ENCODE data around the gene ITCH. TPM values are rescaled to one million over a fixed set of nuclear protein-coding genes. Genes with fewer than 3 reads are reported as not detected.

Gene ITCH
- total and polyA plus RNA-seq, 9 donors: 14.0 to 65.8 (median 50.8) TPM

DNA sequence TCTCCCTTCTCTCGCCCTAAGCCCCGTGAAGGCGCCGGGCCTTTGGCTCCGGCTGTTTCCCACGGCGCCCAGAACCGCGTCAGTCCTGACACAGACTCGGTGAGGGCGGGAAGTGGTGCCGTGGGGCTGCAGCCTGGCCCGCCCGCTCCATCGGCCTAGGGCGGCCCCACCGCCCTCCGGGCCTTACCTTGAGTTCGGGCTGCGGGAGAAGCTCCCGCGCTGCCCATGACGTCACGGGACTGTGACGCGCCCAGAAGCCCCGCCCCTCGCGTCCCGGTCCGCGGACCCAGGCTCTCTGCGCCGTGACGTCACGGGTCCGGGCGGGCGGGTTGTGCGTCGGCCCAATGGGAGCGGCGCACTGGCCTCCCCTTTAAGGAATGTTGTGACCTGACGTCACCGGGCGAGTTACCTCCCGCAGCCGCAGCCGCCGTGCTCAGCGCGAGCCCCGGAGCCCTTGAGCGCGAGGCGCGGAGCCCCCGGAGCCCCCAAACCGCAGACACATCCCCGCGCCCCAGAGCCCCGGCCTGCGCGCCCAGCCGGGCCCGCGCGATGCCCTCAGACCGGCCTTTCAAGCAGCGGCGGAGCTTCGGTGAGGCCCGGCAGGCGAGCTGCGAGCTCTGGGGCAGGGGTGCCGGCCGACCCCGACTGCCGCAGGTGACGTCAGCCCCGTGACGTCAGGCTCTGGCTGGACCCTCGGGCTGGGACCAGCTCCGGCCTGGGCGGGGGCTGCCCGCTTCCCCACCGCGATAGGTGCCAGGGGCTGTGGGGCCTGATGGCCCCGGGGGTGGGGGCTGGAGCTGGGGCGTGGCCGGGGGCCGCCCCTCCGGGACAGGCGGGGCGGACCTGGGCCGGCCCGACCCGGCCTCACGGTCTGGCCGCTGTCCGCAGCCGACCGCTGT lies 195.5 kb downstream of the ITCH start, which contains the start of gene MAP1LC3A:
TSS of gene MAP1LC3A (plus strand) at position 399 of the 899 bp plus-strand sequence. CDS start at position 550, 151 bp downstream.
- DNase-seq: peak; percentile 97 to 98 (median 98)
- Histone ChIP-seq H3K27me3 (no peaks in the 10 kb centered on the region), H3K9me3 (no peaks in the 10 kb centered on the region), H3K4me1 (ENCODE audit: insufficient read depth) (no peaks in the 10 kb centered on the region), H3K27ac (peak within 1 kb of the TSS; percentile 91 to 98), H3K36me3 (no peaks in the 10 kb centered on the region), H3K4me3 (peak within 1 kb of the TSS; percentile 98)
- TF ChIP-seq, protein P1, sequence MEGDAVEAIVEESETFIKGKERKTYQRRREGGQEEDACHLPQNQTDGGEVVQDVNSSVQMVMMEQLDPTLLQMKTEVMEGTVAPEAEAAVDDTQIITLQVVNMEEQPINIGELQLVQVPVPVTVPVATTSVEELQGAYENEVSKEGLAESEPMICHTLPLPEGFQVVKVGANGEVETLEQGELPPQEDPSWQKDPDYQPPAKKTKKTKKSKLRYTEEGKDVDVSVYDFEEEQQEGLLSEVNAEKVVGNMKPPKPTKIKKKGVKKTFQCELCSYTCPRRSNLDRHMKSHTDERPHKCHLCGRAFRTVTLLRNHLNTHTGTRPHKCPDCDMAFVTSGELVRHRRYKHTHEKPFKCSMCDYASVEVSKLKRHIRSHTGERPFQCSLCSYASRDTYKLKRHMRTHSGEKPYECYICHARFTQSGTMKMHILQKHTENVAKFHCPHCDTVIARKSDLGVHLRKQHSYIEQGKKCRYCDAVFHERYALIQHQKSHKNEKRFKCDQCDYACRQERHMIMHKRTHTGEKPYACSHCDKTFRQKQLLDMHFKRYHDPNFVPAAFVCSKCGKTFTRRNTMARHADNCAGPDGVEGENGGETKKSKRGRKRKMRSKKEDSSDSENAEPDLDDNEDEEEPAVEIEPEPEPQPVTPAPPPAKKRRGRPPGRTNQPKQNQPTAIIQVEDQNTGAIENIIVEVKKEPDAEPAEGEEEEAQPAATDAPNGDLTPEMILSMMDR (IDR thresholded peaks at IDR 0.05): peak in 1 of 3 donors; percentile 50
- TF ChIP-seq POLR2A (IDR thresholded peaks at IDR 0.05) (peak; percentile 78), EP300 (IDR thresholded peaks at IDR 0.05) (peak; percentile 56)
- WGBS, 3 donors: 0 to 1% (median 1%) methylated on average over 69 to 102 of the region's 103 CpGs
- intact Hi-C loops (cut with DNase I): loop anchor here in 1 of 4 donors (2.0 kb wide), 1 partner anchor 146 kb away; the partner anchor contains the start of gene TP53INP2

DNA sequence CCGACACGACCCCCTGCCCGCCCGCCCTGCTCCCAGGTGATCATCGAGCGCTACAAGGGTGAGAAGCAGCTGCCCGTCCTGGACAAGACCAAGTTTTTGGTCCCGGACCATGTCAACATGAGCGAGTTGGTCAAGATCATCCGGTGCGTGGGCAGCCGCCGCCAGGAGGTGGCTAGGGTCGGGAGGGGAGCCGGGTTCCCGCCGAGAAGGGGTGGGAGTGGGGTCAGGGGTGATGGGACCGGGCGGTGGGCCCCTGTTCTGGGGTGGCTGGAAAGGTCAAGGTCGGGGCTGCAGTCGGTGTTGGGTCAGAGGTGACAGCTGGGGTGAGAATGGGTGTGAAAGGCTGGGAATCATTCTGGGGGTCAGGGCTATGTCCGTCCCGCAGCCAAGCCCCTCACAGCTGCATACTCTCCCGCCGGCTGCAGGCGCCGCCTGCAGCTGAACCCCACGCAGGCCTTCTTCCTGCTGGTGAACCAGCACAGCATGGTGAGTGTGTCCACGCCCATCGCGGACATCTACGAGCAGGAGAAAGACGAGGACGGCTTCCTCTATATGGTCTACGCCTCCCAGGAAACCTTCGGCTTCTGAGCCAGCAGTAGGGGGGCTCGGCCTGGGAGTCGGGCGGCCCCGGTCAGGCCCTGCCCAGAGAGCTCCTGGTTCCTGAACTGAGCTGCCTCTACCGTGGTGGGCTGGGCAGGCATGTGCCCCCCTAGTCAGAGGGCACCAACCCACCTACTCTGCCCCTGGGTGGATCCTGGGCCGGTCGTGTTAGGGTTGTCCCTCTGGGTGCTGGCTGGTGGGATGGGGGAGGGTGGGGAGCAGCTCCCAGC lies 196.5 kb downstream of the ITCH start:
- peak; percentile 53 to 77 (median 75) for DNase-seq
- intact Hi-C loops (cut with DNase I): loop anchor here in 1 of 4 donors (2.0 kb wide), 1 partner anchor 145 kb away; the partner anchor contains the start of gene TP53INP2
- H3K4me1 ChIP-seq (ENCODE audit: insufficient read depth): no peaks in the 10 kb centered on the region
- H3K9me3 ChIP-seq: no peaks in the 10 kb centered on the region
- H3K27ac ChIP-seq: peak overlapping the region; percentile 91 to 98
- 17 to 41% (median 19%) methylated on average over 30 to 43 of the region's 43 CpGs for WGBS, 3 donors
- H3K4me3 ChIP-seq: peak overlapping the region; percentile 98
- TF ChIP-seq, protein P1 (IDR thresholded peaks at IDR 0.05): peak in 1 of 3 donors; percentile 10
- no peak for TF ChIP-seq EP300 (IDR thresholded peaks at IDR 0.05)
- no peaks in the 10 kb centered on the region for H3K36me3 ChIP-seq
- no peaks in the 10 kb centered on the region for H3K27me3 ChIP-seq

DNA sequence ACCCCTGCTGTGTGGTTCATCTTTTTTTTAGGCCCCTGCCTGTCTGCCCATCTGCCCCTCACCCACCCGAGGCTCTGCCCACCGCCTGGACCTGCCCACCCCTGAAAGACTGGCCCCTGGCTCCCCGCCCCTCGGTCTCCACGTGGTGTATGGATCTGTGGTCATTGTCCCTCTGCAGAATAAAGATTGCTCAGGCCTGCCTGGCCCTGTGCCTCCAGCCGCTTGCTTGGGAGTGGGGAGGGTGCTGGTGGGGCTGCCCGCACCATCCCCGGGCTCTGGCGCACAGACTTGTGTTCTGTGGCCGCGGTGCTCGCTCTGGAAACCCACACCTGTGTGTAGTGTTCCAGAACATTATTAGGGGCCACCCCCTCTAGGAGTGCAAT lies 197.1 kb downstream of the ITCH start:
- TF ChIP-seq, protein P1 (IDR thresholded peaks at IDR 0.05): no peak
- no peak for TF ChIP-seq POLR2A (IDR thresholded peaks at IDR 0.05)
- no peak for TF ChIP-seq EP300 (IDR thresholded peaks at IDR 0.05)
- Histone ChIP-seq H3K27me3 (no peaks in the 10 kb centered on the region), H3K27ac (peak overlapping the region in 1 of 2 donors; percentile 91), H3K9me3 (no peaks in the 10 kb centered on the region), H3K36me3 (no peaks in the 10 kb centered on the region), H3K4me3 (no peak overlapping the region), H3K4me1 (ENCODE audit: insufficient read depth) (no peaks in the 10 kb centered on the region)
- intact Hi-C loops (cut with DNase I): no loop called here
- peak; percentile 28 to 55 (median 53) for DNase-seq
- WGBS, 3 donors: 87 to 92% (median 88%) methylated on average over 12 of the region's 12 CpGs

DNA sequence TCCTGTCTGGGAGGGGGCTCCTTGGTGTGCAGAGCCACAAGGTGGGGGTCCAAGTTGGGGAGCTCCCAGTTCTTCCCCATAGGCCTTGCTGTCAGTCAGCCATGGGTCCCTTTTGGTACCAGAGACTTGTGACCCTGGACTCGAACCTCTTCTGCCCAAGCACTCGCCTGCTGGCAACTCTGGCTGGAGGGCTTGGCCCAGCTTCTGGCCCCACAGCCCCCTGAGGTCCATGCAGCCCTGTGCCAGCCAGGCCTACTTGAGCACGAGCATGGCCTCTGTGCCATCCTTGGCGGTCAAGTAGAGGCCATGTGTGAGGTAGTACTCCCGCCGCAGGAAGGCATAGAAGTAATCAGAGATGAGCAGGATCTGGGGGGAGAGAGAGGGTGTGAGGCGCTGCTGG lies 197.5 kb downstream of the ITCH start:
- Histone ChIP-seq H3K36me3 (no peaks in the 10 kb centered on the region), H3K9me3 (no peaks in the 10 kb centered on the region), H3K27me3 (no peaks in the 10 kb centered on the region), H3K27ac (no peak overlapping the region), H3K4me1 (ENCODE audit: insufficient read depth) (no peaks in the 10 kb centered on the region), H3K4me3 (no peak overlapping the region)
- 94 to 96% (median 95%) methylated on average over 4 to 7 of the region's 7 CpGs for WGBS, 3 donors
- DNase-seq: peak in 1 of 5 donors; percentile 45
- intact Hi-C loops (cut with DNase I): no loop called here
- TF ChIP-seq POLR2A (IDR thresholded peaks at IDR 0.05): no peak
- TF ChIP-seq EP300 (IDR thresholded peaks at IDR 0.05): no peak
- TF ChIP-seq, protein P1 (IDR thresholded peaks at IDR 0.05): no peak

All from ovary (tissue), 9 donors.